SJSA1 (cell line): ENCODE data around the gene SULT2B1. TPM values are rescaled to one million over a fixed set of nuclear protein-coding genes. Genes with fewer than 3 reads are reported as not detected.

Experiments
- DNase-seq, 2 experiments: peaks; one replicate each; pipeline ENCODE4 v3.0.0-alpha.2; 2015 to 2020; ENCODE audit warnings: low spot score in 2 of 2, low read depth in 1 of 2
- H3K27ac ChIP-seq: fragments of 250-450 bp; sonication (Bioruptor Pico); 2 replicates; pipeline ENCODE4 v1.5.1; 2020; ENCODE audit warnings: mild to moderate bottlenecking, moderate library complexity
- H3K27me3 ChIP-seq: fragments of 250-450 bp; sonication (Bioruptor Pico); replicated peaks from 2 replicates; pipeline ENCODE4 v1.5.1; 2020; ENCODE audit warnings: mild to moderate bottlenecking, moderate library complexity
- H3K36me3 ChIP-seq: fragments of 250-450 bp; sonication (Bioruptor Pico); 2 replicates; pipeline ENCODE4 v1.5.1; 2020; ENCODE audit warnings: mild to moderate bottlenecking
- H3K4me1 ChIP-seq: fragments of 250-450 bp; sonication (Bioruptor Pico); replicated peaks from 2 replicates; pipeline ENCODE4 v1.6.1; 2021; ENCODE audit warnings: mild to moderate bottlenecking
- H3K4me3 ChIP-seq: fragments of 250-450 bp; sonication (Bioruptor Pico); 2 replicates; pipeline ENCODE4 v1.5.1; 2020; ENCODE audit warnings: mild to moderate bottlenecking
- H3K9me3 ChIP-seq: fragments of 250-450 bp; sonication (Bioruptor Pico); replicated peaks from 2 replicates; pipeline ENCODE4 v1.5.1; 2020; ENCODE audit warnings: mild to moderate bottlenecking
- total RNA-seq: library from RNA; depleted of rRNA; stranded (reverse); fragments of >200 nt; shearing (Covaris generic); gene quantifications from 2 replicates; pipeline ENCODE4 v1.2.3, GENCODE V29; 2014

Gene SULT2B1
- total RNA-seq, 1 experiment from 2014 or later = 0.37 TPM

DNA sequence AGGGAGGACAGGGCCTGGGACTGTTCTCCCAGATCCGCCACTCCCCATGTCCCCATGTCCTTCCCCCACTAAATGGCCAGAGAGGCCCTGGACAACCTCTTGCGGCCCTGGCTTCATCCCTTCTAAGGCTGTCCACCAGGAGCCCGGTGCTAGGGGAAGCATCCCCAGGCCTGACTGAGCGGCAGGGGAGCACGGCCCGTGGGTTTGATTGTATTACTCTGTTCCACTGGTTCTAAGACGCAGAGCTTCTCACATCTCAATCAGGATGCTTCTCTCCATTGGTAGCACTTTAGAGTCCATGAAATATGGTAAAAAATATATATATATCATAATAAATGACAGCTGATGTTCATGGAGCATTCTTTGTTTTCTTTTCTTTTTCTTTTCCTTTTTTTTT lies 55.4 kb downstream of the SULT2B1 start:
- Histone ChIP-seq H3K27ac (no peak overlapping the region), H3K4me3 (no peak overlapping the region)
- no peak for DNase-seq

DNA sequence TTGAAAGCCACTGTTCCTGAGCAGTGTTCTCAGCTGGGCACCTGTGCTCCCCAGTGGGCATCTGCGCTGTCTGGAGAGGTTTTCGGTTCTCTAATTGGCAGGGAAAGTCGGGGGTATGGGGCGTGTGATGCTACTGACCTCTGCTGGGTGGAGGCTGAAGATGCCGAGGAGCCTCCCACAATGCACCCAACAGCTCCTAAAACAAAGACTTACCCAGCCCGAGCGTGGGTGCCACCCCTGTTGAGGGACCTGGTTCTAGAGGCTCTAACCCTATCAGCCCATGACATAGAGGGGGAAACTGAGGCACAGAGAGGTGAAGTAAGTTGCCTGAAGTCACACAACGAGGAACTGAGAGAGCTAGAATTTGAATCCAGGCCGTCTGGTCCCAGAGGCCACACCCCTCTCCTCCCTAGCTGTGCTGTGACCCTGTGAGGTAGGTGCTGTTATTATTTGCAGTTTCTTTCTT lies 56.9 kb downstream of the SULT2B1 start:
- peaks cover 4% of the 10 kb centered on the region for H3K36me3 ChIP-seq
- H3K9me3 ChIP-seq = no peaks in the 10 kb centered on the region
- peaks cover 4% of the 10 kb centered on the region for H3K4me1 ChIP-seq
- no peak overlapping the region for H3K4me3 ChIP-seq
- no peak overlapping the region for H3K27ac ChIP-seq
- DNase-seq = peak in 1 of 2 experiments; percentile 39
- no peaks in the 10 kb centered on the region for H3K27me3 ChIP-seq

More for the DNA sequence above, 55.4 kb downstream of the SULT2B1 start:
- no peaks in the 10 kb centered on the region for H3K36me3 ChIP-seq
- peaks cover 4% of the 10 kb centered on the region for H3K4me1 ChIP-seq
- H3K27me3 ChIP-seq = no peaks in the 10 kb centered on the region
- H3K9me3 ChIP-seq = no peaks in the 10 kb centered on the region

DNA sequence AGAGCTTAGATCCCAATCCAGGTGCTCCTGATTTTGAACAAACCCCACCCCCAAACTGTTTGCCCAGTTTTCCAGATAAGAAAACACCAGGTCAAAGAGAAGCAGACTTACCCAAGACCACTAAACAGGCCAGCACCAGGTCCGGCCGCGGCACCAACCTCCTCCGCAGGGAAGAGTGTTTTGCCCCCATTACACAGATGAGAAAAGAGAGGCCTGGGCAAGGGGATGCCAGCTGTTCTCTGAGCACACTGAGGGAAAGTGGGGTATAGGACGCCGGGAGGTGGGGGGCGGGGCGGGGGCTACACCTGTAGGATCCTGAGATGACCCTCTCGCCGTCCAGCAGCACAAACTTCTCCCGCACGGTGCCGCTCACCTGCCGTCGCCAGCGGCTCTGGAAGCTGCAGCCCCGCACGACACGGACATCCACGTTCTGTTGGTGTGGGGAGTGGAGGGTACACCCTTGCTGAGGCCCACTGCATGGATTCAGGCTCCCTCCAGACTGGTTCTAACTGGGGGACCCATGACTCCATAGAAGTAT lies 57.7 kb downstream of the SULT2B1 start:
- H3K4me3 ChIP-seq = no peak overlapping the region
- no peaks in the 10 kb centered on the region; the same call in 1 of the 2 replicates for H3K27me3 ChIP-seq
- peaks cover 12% of the 10 kb centered on the region for H3K36me3 ChIP-seq
- peaks cover 4% of the 10 kb centered on the region for H3K4me1 ChIP-seq
- DNase-seq = no peak
- no peaks in the 10 kb centered on the region for H3K9me3 ChIP-seq
- H3K27ac ChIP-seq = no peak overlapping the region

DNA sequence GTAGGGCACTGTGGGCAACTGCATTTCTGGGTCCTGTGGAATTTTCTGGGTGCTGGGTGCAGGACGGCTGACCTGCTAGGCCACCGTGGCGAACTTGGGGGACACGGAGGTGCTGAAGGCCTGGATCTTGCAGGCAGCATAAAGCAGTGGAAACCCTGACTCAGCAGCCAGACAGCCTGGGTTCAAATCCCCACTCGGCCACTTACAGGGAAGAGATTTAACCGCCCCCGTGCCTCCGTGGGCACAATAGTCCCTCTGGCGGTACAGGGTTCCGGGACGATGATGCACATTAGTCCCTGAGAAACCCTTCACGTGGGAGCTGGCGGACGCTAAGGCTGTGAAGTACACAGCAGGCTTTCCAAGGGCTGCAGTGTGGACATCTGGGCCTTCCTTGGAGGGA lies 59.9 kb downstream of the SULT2B1 start:
- Histone ChIP-seq H3K9me3 (no peaks in the 10 kb centered on the region), H3K4me1 (peaks cover 4% of the 10 kb centered on the region), H3K27me3 (no peaks in the 10 kb centered on the region; the same call in 1 of the 2 replicates), H3K27ac (no peak overlapping the region), H3K36me3 (peaks cover 34% of the 10 kb centered on the region), H3K4me3 (no peak overlapping the region)
- no peak for DNase-seq

DNA sequence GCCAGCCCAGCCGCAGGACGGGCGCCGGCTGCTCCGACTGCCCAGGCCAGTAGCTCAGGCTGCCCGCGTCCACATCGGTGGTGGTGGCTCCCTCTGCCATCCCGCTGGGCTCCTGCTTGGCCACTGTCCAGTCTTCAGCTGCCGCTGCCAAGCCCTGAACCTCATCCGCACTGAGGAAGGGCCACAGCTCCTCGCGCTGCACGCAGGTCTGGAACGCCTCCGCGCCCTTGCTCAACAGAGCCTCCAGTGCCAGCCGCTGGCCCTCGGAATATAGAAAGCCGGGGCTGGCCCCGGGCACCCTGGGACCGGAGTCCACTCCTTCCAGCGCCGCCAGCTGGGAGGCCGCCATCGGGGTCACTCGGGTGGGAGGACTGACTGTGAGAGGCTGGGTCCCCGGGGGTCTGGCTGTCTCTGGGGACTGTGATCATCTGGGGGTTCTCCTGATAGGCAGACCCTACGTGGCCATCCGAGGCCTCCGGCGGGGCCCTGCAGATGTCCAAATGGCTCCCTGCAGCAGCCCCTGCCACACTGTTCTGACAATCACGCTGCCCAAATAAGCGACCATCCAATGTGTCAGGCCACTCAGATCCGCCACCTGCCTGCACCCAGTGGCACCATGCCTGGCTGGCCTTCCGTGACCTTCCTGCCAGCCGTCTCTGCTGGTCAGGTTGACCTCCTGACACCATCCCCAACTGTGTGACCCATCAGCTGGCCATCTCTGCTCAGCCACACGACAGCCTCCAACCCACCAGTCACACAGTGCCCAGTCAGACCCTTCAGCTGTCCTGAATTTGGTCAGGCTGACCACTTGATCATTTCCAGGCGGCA lies 61.3 kb downstream of the SULT2B1 start:
- H3K4me3 ChIP-seq = no peak overlapping the region
- H3K9me3 ChIP-seq = no peaks in the 10 kb centered on the region
- H3K4me1 ChIP-seq = peaks cover 15% of the 10 kb centered on the region
- no peak for DNase-seq
- peaks cover 48% of the 10 kb centered on the region for H3K36me3 ChIP-seq
- H3K27me3 ChIP-seq = no peaks in the 10 kb centered on the region; the same call in 1 of the 2 replicates
- H3K27ac ChIP-seq = no peak overlapping the region

DNA sequence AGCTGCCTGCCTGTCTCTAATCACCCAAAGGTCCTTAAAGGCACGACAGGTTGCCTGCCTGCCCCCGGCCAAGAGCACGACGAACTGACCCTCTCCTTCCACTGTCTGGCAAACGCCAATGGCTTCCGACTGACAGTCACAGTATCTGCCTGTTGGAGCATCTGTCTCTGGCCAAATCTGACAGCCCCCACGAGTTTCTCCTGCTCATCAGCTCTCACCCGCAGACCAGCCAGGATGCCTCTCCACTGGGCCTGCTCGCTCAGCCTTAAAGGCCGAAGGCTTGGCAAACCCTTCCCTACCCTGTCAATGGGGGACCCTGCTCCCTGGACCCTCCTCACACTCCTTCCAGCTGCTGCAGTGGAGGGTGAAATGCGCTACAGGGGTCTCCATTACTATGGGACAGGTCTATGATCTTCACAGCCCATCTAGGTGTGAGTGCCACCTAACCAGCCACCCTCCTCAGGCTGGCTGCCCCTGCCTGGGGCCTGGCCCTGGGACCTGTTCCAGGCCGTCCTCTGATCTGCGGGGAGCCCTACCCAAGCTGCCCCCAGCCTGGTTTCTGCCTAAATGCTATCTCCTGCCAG lies 62.0 kb downstream of the SULT2B1 start:
- Histone ChIP-seq H3K27me3 (no peaks in the 10 kb centered on the region; the same call in 1 of the 2 replicates), H3K27ac (no peak overlapping the region)
- no peak for DNase-seq

DNA sequence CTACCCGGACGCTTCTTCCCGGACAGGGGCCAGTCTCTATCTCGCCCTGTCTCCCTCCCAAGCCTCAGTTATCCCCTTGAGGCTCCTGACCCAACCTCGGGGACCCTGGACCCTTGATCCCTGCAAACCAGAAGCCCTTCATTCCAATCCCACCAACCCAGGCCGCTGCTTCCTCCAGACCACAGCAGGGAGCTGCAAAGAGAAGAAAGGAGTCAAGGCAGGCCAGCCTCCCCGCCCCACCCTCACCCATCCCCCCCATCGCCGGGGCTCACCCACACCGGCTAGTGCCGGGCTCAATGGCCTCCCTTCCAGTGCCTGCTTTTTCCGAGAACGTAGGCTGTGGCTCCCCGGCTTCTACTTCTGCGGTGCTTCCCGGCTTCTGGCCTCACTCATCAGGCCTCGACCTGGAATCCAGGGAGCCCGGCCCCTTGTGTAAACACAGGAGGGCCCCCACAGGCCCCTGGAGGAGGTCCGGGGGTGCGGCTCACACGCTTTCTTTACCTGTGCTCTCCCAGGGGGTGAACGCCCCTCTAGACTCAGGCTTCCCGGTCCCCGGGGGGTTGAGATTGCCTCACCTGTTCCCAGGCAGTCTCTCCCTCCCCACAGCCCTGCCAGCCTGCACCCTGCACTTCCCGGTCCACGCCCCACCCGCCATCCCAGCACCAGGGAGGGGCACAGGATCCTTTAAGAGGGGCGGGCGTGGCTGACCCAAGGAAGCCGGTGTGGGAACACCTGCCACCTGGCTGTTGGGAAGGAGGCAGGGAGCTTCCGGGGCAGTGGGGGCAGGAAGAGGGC lies 62.7 kb downstream of the SULT2B1 start, which contains the start of gene FAM83E:
FAM83E (minus strand) TSS at position 641 of the 795 bp plus-strand sequence. CDS start 1,704 bp downstream, outside the sequence.
- Histone ChIP-seq H3K36me3 (peaks cover 53% of the 10 kb centered on the region), H3K4me1 (peaks cover 12% of the 10 kb centered on the region), H3K27ac (no peak within 1 kb of the TSS), H3K9me3 (no peaks in the 10 kb centered on the region), H3K4me3 (no peak within 1 kb of the TSS), H3K27me3 (no peaks in the 10 kb centered on the region; the same call in 1 of the 2 replicates)
- peak in 1 of 2 experiments; percentile 42 for DNase-seq

More for the DNA sequence above, 62.0 kb downstream of the SULT2B1 start:
- H3K9me3 ChIP-seq = no peaks in the 10 kb centered on the region
- peaks cover 12% of the 10 kb centered on the region for H3K4me1 ChIP-seq
- H3K4me3 ChIP-seq = no peak overlapping the region
- H3K36me3 ChIP-seq = peaks cover 53% of the 10 kb centered on the region

DNA sequence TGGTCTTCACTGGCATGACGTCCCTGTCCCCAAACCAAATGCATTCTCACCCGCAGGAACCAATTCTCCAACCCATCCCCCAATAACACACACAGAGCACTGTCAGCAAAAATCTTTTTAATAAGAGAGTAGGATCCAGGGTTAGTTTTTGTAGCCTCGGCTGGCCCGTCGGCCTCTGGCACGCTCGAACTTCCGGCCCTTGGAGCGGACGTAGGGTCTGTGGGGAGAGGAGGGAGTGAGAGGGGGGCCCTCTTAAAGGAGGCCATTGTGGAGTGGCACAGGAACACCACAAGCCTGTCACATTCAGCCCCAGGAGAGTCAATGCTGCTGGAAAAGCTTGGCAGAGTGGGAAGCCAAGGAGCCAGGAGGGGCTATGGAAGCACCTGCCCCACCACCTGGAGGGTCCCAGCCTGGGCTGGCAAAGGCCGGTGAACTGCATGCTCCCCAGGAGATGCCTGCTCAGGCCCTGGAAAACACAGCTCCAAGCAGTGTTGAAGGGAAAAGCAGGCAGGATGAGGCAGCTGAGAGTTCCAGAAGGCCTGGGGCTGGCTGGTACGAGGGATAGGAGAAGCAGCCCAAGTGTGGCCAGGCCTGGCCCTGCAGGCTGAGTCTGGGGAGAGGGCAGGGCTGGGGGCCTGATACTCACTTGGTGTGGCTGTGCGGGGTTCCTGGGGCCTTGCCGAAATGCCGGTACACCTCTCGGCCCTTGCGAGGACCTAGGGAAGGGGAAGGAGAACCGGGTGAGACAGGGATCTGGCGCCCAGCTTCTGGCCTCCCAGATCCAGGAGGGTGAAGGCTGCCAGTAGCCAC lies 63.5 kb downstream of the SULT2B1 start:
- no peak overlapping the region for H3K27ac ChIP-seq
- H3K36me3 ChIP-seq = peaks cover 53% of the 10 kb centered on the region
- no peaks in the 10 kb centered on the region; the same call in 1 of the 2 replicates for H3K27me3 ChIP-seq
- H3K4me1 ChIP-seq = peaks cover 18% of the 10 kb centered on the region
- H3K9me3 ChIP-seq = no peaks in the 10 kb centered on the region
- H3K4me3 ChIP-seq = no peak overlapping the region
- DNase-seq = peak in 1 of 2 experiments; percentile 41

DNA sequence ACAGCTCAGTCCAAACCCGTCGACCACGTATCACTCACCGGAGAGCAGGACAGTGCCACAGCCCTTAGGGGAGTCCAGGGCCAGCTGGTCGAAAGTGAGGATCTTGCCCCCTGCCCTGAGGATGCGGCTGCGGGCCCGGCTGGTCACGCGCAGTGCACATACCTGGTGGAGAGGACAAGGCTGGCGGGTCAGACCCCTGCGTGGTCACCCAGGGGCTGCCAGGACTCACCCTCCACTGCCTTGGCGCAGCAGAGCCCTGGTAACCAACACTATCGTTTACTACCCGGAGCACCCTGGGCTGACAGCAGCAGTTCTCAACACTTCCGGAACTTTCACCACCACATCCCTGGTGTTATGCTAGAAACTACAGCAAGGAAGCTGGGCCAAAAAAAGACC lies 64.1 kb downstream of the SULT2B1 start:
- Histone ChIP-seq H3K4me1 (peaks cover 18% of the 10 kb centered on the region), H3K9me3 (no peaks in the 10 kb centered on the region), H3K4me3 (no peak overlapping the region), H3K36me3 (peaks cover 53% of the 10 kb centered on the region), H3K27me3 (no peaks in the 10 kb centered on the region; the same call in 1 of the 2 replicates), H3K27ac (no peak overlapping the region)
- no peak for DNase-seq

DNA sequence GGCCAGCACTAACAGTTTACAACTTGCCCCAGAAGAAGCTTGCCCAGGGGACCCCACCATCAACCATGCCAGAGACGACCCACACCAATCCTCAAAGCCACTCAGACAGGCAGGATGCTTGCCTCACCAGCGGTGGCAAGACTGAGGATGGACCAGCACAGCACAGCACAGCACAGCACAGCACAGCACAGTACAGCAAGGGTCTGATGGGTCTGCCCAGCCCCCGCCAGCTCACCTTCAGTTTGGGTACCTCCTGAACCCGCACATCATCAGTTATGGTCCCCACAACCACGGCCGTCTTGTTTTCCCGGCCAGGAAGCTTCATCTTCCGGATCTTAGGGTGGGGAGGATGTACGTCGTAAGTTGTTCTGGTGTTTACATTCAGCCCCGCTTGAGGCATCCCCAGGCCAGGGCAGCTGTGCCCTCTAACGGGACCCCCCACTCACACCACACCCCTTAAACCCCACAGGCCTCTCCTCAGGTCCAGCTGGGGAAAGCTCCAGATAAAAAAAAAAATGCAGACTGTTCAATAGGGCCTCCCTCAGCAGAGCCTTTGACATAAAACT lies 64.6 kb downstream of the SULT2B1 start:
- peaks cover 53% of the 10 kb centered on the region for H3K36me3 ChIP-seq
- H3K4me1 ChIP-seq = peaks cover 18% of the 10 kb centered on the region
- no peaks in the 10 kb centered on the region for H3K9me3 ChIP-seq
- no peak for DNase-seq
- H3K27me3 ChIP-seq = no peaks in the 10 kb centered on the region; the same call in 1 of the 2 replicates
- no peak overlapping the region for H3K27ac ChIP-seq
- H3K4me3 ChIP-seq = no peak overlapping the region

DNA sequence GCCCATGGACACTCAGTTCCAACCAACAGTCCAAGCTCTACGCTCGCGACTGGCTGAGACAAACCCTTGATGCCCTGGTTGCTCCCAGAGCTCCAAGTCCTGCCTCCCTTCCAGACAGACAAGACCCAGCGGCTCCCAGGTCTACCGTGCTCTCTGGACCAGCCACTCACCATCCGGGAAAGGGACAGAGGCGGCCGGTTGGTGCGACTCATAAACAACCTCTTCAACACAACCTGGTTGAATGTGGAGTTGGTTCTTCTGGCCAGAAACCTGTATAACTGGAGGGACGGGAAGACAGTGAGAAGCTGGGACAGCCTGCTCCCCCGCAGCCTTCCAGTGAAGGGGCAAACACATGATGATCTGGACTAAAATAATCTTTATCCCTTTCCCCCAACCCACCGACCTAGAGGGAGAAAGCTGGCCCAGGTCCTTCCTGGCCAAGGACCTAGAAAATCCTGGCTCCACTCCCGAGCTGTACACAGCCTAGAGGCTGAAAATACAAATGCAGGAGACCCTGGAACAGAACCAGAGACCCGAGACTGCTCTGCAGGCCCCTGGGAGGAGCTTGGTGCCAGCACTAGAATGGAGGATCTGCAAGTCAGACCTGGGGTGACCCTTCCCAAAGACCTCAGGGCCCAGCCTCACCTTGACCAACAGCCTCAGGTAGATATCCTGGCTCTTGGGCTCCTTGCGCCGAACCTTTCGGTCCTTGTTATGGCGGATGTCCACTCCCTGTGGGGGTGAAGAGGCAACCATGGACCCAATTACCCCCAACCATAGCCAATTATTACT lies 65.4 kb downstream of the SULT2B1 start:
- DNase-seq = no peak
- peaks cover 53% of the 10 kb centered on the region for H3K36me3 ChIP-seq
- no peak overlapping the region for H3K27ac ChIP-seq
- peaks cover 18% of the 10 kb centered on the region for H3K4me1 ChIP-seq
- no peaks in the 10 kb centered on the region for H3K9me3 ChIP-seq
- peak overlapping the region; percentile 67 for H3K4me3 ChIP-seq
- H3K27me3 ChIP-seq = no peaks in the 10 kb centered on the region; the same call in 1 of the 2 replicates
